K562 treated with DMSO at 1 percent for 4 hours (cell line): Measurements from ENCODE around the gene CCDC28B. TPM values are rescaled to one million over a fixed set of nuclear protein-coding genes. Genes with fewer than 3 reads are reported as not detected.

Experiments used
- total RNA-seq: library from RNA; unstranded; fragments of 300-600 nt; gene quantifications from 2 replicates; pipeline ENCODE4 v1.2.3, GENCODE V29; 2022; ENCODE audit not compliant: insufficient read depth

CCDC28B gene
- 26.5 and 34.8 TPM in 2 replicates for total RNA-seq

DNA sequence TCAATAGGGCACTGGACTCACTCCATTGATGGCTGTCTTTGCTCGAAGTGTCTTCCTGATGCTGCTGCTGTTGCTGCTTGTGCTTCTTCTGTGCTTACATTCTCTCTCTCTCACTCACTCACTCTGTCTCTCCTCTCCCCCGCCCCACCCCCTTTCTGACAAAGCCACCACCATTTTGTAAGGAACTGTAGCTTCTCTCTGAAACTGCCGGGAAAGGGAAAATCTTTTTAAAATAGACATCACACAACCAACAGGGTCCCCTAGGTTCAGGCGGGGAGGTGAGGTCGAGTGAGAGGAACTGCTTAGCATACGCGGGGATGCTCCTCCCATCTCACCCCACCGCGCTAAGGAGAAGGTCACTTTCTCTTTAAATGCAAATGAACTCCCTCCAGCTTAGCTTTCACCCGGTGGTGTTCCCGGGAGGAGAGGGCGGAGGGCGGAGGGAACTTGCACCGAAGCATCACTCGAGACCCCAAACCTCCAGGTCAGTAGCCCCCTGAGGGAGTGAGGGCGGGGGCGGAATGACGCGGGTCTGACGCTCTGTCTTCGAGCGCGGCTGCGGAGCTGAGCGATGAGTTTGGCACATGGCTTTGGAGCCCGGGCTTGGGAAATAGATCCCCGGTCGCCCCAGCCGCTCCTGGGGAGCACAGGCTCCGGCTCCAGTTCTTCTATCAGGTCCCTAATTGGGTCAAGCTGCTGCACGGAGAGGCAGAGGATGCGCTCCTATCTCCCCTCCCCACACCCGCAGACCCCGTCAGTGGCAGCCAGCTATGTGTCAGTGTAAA, at the start of gene CCDC28B:
Gene CCDC28B (plus strand): TSS at position 370 of the 785 bp plus-strand sequence. CDS start 1,341 bp downstream, outside the sequence.

GRCh38 chr1:32179443-32180185, 20.8 kb upstream of the CCDC28B start, which contains the start of gene TXLNA:
TXLNA (plus strand) TSS chr1:32179675; CDS start chr1:32180346, 671 bp downstream.

DNA sequence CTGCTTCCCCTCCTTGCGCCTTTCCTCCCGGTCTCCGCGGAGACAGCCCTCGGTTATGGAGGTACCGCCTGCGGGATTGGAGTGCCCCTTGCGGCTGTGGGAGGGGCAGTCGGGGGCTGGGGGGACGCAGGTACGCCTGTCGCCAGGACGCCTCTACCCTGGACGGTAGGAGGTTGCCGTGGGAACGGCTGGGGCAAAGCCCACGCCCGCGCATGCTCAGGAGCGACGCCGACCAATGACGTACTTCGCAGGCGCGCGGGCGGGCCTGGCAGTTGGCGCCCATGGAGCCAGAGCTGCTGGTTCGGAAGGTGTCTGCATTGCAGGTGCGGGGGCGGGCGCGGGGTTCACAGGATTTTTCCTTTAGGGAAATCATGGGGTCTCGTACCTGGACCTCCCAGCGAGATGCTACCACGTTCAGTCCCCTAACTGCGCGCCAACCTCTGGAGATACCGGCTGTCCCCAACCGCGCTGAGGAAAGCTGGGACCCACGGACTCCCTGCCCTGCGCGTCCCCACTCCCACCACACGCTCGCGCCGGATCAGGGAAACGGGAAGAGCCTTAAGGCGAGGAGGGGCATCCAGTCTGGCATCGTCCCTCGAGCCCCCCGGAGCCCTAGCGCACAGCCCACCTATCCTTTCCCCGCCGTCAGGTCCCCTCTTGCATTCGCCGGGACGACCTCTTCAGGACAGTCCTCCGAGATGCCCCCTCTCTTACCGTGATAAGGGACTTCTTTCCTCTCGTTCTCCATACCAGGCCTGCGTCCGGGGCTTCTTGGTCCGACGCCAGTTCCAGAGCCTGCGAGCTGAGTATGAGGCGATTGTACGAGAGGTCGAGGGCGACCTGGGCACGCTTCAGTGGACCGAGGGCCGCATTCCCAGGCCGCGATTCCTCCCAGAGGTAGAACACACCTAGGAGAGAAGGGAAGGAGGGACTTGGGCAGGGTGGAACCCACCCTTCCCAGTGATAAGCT, 5.3 kb downstream of the CCDC28B start, which contains the start of gene IQCC:
Gene IQCC (plus strand): TSS at position 271 of the 970 bp plus-strand sequence. CDS start 11 bp downstream, at position 282.

GRCh38 chr1:32208891-32209328, 8.5 kb downstream of the CCDC28B start, which contains the start of gene DCDC2B:
DCDC2B (plus strand) TSS chr1:32209089; CDS start chr1:32209094, 5 bp downstream.

DNA sequence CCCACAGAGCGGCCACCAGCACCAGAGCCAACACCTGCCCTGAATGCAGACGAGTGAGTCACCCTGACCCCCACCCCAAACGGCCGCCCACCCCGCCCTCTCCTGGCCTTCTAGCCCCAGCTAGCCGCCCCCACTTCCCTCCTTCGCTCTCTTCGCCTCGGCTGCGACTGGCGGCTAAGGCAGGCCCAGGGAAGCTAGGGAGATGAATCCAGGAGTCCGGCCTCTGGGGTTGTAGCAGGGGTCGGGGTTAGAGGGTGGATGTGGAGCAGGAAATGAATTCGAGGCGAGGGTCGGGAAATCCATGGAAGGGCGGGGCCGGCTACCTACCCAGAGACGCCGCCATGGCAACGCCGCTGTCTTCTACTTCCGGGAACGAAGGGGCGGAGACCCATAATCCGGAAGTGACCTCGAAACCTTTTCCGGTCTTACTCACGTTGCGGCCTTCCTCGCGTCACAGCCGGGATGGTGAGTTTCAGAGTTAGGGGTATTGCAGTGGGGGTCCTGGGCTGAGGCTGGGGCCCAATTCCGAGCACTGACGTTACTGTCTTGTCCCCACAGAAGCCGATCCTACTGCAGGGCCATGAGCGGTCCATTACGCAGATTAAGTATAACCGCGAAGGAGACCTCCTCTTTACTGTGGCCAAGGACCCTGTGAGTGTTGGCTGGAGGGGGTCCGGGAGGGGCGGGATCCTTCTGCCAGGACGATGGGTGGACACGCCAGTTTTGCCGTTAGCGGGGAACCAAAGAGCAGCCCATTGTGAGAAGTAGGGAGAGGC, 21.8 kb downstream of the CCDC28B start, which contains the start of the genes EIF3I and TMEM234:
Gene EIF3I (plus strand): TSS at position 428 of the 776 bp plus-strand sequence. CDS start 35 bp downstream, at position 463.
Gene TMEM234 (minus strand): TSS at position 374 of the 776 bp plus-strand sequence. CDS start 31 bp downstream, at position 343.

GRCh38 chr1:32246888-32247273, 46.5 kb downstream of the CCDC28B start, which contains the start of gene FAM167B:
FAM167B (plus strand) TSS chr1:32247222; CDS start chr1:32247422, 200 bp downstream.

GRCh38 chr1:32250893-32251716, 50.7 kb downstream of the CCDC28B start, which contains the start of gene LCK:
LCK (plus strand) TSS chr1:32251265; CDS start chr1:32274330, 23,065 bp downstream.

Other genes starting within 250 kb of the CCDC28B start
- gene KHDRBS1, start 186.7 kb upstream of the CCDC28B start, total RNA-seq: 131 and 140 TPM in 2 replicates
- 31.6 and 35.5 TPM in 2 replicates for gene TMEM39B, start 127.7 kb upstream of the CCDC28B start, total RNA-seq
- gene KPNA6, start 92.5 kb upstream of the CCDC28B start, total RNA-seq: 16.6 and 21.4 TPM in 2 replicates
- 39.0 and 39.7 TPM in 2 replicates for gene TXLNA, start 20.9 kb upstream of the CCDC28B start, total RNA-seq
- gene IQCC, start 5.1 kb downstream of the CCDC28B start, total RNA-seq: 6.0 and 6.8 TPM in 2 replicates
- gene DCDC2B, start 8.5 kb downstream of the CCDC28B start, total RNA-seq: not detected in 2 replicates
- 5.3 and 6.7 TPM in 2 replicates for gene TMEM234, start 21.8 kb downstream of the CCDC28B start, total RNA-seq
- 336 and 344 TPM in 2 replicates for gene EIF3I, start 21.8 kb downstream of the CCDC28B start, total RNA-seq
- gene FAM167B, start 46.6 kb downstream of the CCDC28B start, total RNA-seq: not detected in 2 replicates
- gene LCK, start 50.7 kb downstream of the CCDC28B start, total RNA-seq: not detected in 2 replicates
- gene HDAC1, start 91.5 kb downstream of the CCDC28B start, total RNA-seq: 207 and 208 TPM in 2 replicates
- gene MARCKSL1, start 135.6 kb downstream of the CCDC28B start, total RNA-seq: 73.9 and 74.4 TPM in 2 replicates
- 21.4 and 29.8 TPM in 2 replicates for gene FAM229A, start 161.9 kb downstream of the CCDC28B start, total RNA-seq
- gene TSSK3, start 161.9 kb downstream of the CCDC28B start, total RNA-seq: 2.4 TPM in 1 of 2 replicates, not detected in the other
- gene BSDC1, start 193.8 kb downstream of the CCDC28B start, total RNA-seq: 36.4 and 60.1 TPM in 2 replicates